ENCODE measurements around the gene FEM1C.

FEM1C gene

DNA sequence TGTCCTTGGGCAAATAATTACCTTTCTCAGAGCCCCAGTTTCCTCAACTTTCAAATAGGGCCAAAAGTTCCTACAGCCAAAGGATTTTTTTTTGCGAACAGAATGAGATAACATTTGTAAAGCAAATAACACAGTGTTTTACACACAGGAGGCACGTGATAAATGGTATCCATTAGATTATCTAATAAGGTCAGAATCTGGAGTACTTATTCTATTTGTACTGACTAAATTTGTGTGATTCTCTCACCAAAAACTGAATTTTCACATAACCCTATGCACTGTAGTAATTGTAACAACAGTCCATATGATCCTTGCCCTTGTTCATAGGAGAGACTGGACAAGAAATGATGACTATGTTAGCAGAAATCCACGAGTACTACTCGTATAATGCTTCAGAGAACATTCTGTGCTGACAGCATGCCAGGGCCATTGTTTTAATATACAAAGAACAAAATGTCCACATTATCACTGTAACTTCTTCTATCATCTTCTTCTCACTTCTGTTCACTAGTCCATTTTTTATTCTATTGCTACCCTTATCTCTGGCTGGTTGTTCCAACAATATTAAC, 13.9 kb upstream of the FEM1C start:
- TF ChIP-seq, protein P1, sequence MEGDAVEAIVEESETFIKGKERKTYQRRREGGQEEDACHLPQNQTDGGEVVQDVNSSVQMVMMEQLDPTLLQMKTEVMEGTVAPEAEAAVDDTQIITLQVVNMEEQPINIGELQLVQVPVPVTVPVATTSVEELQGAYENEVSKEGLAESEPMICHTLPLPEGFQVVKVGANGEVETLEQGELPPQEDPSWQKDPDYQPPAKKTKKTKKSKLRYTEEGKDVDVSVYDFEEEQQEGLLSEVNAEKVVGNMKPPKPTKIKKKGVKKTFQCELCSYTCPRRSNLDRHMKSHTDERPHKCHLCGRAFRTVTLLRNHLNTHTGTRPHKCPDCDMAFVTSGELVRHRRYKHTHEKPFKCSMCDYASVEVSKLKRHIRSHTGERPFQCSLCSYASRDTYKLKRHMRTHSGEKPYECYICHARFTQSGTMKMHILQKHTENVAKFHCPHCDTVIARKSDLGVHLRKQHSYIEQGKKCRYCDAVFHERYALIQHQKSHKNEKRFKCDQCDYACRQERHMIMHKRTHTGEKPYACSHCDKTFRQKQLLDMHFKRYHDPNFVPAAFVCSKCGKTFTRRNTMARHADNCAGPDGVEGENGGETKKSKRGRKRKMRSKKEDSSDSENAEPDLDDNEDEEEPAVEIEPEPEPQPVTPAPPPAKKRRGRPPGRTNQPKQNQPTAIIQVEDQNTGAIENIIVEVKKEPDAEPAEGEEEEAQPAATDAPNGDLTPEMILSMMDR (IDR thresholded peaks at IDR 0.05; ENCODE audit: insufficient read depth, low read depth, low read length, missing control alignments), result no peak
- H3K4me3 ChIP-seq (ENCODE audit: low read length), result no peak overlapping the region
- no peak for DNase-seq (ENCODE audit: low read depth)

DNA sequence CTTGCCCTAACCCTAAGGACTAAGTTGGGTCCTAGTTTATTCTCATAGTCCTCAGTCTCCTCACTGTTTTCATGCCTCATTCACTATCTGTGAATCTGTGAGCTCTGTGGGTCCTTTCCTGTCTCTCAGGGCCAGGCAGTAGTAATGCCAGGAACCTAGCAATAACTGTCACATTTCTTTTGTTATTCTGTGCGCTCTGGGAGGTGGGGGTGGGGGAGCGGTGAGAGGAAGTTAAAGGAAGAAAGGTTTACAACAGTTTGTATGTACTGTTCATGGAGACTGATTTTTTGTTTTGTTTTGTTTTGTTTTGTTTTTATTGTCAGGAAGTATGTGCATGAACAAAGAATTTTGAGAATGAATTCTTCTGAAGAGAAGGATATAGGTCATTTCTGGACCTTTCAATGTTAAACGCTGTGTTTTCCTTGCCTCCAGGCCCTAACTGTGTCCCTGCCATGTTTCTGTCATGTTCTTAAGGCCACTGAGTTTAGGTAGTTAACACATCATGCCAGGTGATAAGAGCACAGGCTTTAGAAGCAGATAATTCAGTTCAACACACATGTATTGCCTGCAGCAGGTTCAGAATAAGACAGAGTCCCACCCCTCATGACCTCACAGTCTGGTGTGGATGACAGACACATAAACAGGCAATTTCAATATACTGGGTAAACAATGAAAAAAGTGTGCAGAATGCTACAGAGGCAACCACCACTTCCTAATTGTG, 13.3 kb upstream of the FEM1C start:
- peak; percentile 41 for DNase-seq (ENCODE audit: low read depth)
- TF ChIP-seq, protein P1 (IDR thresholded peaks at IDR 0.05; ENCODE audit: insufficient read depth, low read depth, low read length, missing control alignments), result no peak
- H3K4me3 ChIP-seq (ENCODE audit: low read length), result no peak overlapping the region

DNA sequence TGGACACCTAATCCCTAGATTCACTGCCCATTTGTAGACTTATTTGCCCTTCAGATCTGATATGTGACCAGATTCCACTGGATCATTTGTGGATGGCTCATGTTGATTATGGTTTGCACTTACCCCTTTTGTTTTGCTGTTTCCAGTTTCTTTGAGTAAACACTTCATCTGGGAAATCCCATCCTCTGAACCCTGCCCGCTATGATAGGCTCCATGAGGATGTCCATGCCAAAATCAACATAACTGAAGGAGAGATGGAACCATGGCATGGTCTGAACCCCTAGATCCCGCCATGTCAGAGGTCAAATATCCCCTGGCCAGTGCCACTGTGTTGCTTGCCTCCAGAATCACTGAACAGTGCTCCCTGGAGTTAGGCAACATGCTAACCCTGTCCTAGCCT, 11.7 kb upstream of the FEM1C start:
- DNase-seq (ENCODE audit: low read depth), result no peak
- H3K4me3 ChIP-seq (ENCODE audit: low read length), result no peak overlapping the region
- TF ChIP-seq, protein P1 (IDR thresholded peaks at IDR 0.05; ENCODE audit: insufficient read depth, low read depth, low read length, missing control alignments), result no peak

DNA sequence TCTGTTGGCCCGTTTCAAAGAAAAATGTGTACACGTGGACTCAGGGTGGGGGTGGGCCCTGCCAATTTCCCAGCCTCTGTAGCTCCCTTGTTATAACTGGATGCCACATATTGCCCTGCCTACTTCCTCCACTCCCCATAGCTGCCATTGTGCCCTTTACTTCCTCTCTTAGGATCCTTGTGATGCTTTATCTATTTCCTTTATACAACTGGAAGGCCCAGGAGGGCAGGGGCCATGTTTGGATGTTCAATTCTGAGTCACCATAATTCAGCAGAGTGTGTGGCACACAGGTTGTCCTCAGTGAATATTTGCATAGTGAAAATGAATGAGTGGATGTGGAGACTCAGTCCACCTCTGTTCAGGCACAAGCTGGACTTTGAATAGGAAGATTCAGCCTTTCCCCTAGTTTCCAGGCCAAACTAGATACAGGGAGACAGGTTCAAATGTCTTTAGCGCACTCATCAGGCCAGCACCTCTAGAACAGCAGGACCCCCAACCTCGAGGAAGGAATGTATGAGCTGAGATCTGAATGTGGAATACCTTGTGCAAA, 10.6 kb upstream of the FEM1C start:
- H3K4me3 ChIP-seq (ENCODE audit: low read length), result no peak overlapping the region
- TF ChIP-seq, protein P1 (IDR thresholded peaks at IDR 0.05; ENCODE audit: insufficient read depth, low read depth, low read length, missing control alignments), result no peak

DNA sequence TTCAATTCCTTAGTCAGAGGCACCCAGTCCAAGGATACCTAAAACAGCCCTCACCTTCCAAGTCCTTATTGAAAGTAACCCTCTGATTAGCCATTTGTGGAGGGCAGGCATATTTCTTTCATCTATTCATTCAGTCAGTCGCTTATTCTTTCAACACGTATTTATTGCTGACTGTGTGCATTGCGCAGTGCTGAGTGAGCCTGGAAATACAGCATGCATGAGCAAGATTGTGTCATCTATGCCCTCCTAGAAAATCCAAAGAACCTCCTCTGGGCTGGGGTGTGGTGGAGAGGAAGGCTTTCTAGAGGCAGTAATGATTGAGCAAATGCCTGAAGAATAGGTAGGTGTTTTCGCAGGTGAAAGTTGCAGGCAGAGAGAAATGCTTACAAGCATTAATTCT, 8.5 kb upstream of the FEM1C start:
- no peak overlapping the region for H3K4me3 ChIP-seq (ENCODE audit: low read length)
- peak; percentile 91 for DNase-seq (ENCODE audit: low read depth)
- TF ChIP-seq, protein P1 (IDR thresholded peaks at IDR 0.05; ENCODE audit: insufficient read depth, low read depth, low read length, missing control alignments), result no peak

More for the DNA sequence above, 10.6 kb upstream of the FEM1C start:
- no peak for DNase-seq (ENCODE audit: low read depth)

DNA sequence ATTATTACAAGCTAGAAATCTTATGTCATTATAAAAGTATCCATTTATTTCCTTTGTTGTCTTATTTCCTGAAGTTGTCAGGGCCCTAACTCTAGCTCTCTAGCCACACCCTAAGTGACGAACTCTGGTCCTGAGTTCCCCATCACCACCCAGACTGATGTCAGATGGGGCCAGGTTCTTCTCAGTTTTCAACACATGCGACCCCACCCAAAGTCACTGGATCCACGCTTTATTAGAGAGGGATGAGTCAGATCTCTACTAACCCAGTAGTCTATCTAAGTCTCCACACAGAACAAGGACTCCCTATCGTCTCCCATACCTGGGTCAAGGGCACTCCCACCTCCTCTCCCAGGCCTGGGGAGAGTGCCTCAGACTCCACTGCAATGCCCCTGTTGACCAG, 6.8 kb upstream of the FEM1C start:
- DNase-seq (ENCODE audit: low read depth), result peak; percentile 85
- TF ChIP-seq, protein P1 (IDR thresholded peaks at IDR 0.05; ENCODE audit: insufficient read depth, low read depth, low read length, missing control alignments), result no peak
- no peak overlapping the region for H3K4me3 ChIP-seq (ENCODE audit: low read length)
